OCI-LY7 (cell line): ENCODE data around the gene MCAT.

Experiments used
- EZH2phosphoT487 ChIP-seq: fragments of 200-600 bp; sonication (generic); IDR thresholded peaks from 2 replicates; pipeline ENCODE4 v1.6.1; 2018; ENCODE audit warnings: low read depth, borderline replicate concordance, mild to moderate bottlenecking, mixed run types, antibody characterized with exemption, low read length, moderate library complexity, mixed read lengths
- TF ChIP-seq, protein P1 (sequence below): fragments of 200-600 bp; sonication (generic); conservative IDR thresholded peaks from 2 replicates; pipeline ENCODE4 v1.5.1; 2014; ENCODE audit warnings: mild to moderate bottlenecking, antibody characterized with exemption, low read length, moderate library complexity, mixed read lengths

DNA sequence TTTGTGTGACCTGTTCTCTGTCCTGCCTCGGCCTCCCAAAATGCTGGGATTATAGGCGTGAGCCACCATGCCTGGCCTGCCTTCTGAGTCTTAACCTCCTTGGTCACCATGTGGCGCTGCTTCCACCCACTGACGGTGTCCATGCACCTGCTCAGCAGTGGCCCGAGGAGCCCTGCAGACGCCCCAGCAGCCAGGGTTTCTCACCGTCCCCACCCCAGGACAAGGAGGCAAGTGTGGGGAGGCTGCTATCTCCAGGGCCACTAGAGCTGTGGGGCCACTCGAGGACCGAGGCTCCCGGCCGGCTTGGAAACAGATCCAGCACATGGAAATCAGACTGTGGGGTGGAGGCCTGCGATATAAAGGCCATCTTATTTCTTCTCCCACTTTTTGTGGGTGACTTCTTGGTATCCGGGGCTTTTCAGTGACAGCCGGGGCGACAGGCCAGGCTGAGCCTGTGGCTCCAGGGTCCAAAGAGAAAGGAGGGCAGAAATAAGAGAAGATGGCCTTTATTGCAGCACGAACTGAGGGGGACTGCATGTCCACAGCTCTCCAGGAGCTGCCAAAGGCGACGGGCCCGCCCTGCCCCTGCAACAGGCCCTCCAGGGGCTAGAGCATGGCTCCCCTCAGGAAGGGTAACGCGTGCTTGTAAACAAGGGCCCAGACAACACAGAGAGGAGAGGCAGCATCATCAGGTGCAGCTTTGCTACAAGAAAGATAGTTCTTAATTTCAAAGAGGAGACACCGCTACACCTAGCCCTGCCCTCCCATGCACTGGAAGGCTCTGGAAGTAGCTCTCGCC lies 23.1 kb upstream of the MCAT start:
- TF ChIP-seq, protein P1, sequence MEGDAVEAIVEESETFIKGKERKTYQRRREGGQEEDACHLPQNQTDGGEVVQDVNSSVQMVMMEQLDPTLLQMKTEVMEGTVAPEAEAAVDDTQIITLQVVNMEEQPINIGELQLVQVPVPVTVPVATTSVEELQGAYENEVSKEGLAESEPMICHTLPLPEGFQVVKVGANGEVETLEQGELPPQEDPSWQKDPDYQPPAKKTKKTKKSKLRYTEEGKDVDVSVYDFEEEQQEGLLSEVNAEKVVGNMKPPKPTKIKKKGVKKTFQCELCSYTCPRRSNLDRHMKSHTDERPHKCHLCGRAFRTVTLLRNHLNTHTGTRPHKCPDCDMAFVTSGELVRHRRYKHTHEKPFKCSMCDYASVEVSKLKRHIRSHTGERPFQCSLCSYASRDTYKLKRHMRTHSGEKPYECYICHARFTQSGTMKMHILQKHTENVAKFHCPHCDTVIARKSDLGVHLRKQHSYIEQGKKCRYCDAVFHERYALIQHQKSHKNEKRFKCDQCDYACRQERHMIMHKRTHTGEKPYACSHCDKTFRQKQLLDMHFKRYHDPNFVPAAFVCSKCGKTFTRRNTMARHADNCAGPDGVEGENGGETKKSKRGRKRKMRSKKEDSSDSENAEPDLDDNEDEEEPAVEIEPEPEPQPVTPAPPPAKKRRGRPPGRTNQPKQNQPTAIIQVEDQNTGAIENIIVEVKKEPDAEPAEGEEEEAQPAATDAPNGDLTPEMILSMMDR, result no peak
- no peak for TF ChIP-seq EZH2phosphoT487
